Raji (cell line): ENCODE results near the gene TRIM75.

Experiments used
- POLR2A ChIP-seq: IDR thresholded peaks from 2 replicates; pipeline ENCODE4 v1.6.1; 2011; ENCODE audit warnings: low read depth, low read length, control low read depth; ENCODE audit not compliant: insufficient read depth

Gene TRIM75

GRCh38 chr4:165053645-165054044 is at the start of gene TRIM75:
Gene TRIM75 (plus strand): TSS chr4:165053866. CDS start chr4:165059148, 5,282 bp downstream.
- no peak for TF ChIP-seq POLR2A

- TF ChIP-seq POLR2A = no peak
Measured at GRCh38 chr4:165005352-165005925, 48.2 kb upstream of the TRIM75 start.

- no peak for TF ChIP-seq POLR2A
Measured at GRCh38 chr4:165006456-165006855, 47.2 kb upstream of the TRIM75 start.

- TF ChIP-seq POLR2A = no peak
Measured at GRCh38 chr4:165006886-165007285, 46.8 kb upstream of the TRIM75 start.

GRCh38 chr4:165009493-165010227 is 44.0 kb upstream of the TRIM75 start:
- TF ChIP-seq POLR2A = no peak

- TF ChIP-seq POLR2A = no peak
Measured at GRCh38 chr4:165010487-165010886, 43.2 kb upstream of the TRIM75 start.

GRCh38 chr4:165010991-165011390 is 42.7 kb upstream of the TRIM75 start:
- no peak for TF ChIP-seq POLR2A

GRCh38 chr4:165011403-165011802 is 42.3 kb upstream of the TRIM75 start:
- no peak for TF ChIP-seq POLR2A

DNA sequence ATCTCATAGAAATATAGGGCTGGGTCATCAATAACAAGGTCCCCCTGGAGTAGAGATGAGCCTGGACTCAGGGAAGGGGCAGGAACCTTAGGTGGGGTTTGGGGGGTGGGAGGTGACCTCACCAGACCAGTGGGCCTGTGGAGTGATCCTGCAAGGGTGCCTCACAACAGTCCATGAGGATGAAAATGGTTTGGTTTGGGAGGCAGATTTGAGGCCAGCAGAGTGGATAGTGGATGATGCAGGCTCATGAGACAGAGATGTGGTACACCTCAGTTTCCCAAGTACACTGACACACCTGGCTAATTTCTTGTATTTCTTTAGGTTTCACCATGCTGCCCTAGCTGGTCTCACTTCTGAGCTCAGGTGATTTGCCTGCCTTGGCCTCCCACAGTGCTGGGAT is 40.0 kb upstream of the TRIM75 start:
- no peak for TF ChIP-seq POLR2A

DNA sequence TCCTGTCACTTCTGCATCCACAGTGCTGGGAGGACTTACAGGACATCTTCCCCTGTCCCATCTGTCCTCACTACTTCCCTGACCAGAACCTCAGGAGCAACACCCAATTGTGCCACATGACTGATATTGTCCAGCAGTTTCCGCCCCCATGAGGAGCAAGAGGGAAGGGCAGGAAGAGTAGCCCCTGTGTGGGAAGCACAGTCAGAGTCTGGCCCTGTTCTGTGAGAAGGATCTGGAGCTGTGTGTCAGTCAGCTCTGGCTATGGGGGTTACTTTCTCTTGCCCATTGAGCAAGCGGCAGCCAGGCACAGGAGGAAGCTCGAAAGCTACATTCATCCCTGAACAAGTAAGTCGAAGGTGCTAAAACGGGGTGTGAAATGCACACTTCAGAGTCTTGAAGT is 36.7 kb upstream of the TRIM75 start:
- no peak for TF ChIP-seq POLR2A

DNA sequence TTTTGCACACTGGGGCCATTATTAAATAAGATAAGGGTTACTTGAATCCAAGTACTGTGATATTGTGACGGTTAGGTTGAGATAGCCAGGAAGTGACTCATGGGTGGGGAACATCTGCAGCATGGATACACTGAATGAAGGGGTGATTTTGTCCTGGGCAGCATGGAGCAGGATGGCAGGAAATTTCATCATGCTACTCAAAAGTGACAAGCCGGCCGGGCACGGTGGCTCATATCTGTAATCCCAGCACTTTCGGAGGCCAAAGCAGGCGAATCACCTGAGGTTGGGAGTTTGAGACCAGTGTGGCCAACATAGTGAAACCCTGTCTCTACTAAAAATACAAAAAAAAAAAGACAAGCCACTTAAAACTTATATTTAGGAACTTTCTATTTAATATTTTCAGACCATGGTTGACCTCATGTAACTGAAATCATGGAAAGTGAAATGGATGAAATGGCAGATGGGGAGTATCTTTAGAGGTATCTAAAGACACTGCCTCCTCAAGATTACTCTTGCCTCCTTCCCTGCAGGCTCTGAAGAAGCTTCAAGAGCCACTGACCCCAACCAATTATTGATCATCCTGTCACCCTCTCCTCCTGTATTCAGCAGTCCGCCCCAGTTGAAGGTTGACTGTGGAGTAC is 25.8 kb upstream of the TRIM75 start:
- no peak for TF ChIP-seq POLR2A

GRCh38 chr4:165031436-165032211 is 22.0 kb upstream of the TRIM75 start, which contains the start of gene TRIM60:
Gene TRIM60 (plus strand): TSS chr4:165031999. CDS start chr4:165040073, 8,074 bp downstream.
- TF ChIP-seq POLR2A = no peak

GRCh38 chr4:165048170-165048569 is 5.5 kb upstream of the TRIM75 start:
- TF ChIP-seq POLR2A = no peak

DNA sequence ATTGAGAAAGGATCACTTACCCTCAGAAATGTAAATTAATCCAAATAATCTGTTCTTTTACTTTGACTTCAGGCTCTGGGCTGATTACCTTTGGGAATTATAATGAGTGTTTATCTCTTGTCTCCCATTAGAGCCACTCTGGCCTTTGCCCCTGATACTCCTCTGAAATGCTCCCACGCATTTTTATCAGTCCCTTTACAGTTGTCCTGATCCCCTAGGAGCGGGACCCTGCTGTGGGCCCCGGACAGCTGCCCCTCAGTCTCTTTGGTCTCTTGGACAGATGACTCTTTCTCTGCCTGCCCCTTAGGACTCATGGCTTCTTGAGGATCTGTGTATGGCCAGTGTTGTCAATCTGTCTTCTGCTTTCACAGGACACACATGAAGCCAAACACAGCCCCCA is 1.0 kb upstream of the TRIM75 start:
- no peak for TF ChIP-seq POLR2A

DNA sequence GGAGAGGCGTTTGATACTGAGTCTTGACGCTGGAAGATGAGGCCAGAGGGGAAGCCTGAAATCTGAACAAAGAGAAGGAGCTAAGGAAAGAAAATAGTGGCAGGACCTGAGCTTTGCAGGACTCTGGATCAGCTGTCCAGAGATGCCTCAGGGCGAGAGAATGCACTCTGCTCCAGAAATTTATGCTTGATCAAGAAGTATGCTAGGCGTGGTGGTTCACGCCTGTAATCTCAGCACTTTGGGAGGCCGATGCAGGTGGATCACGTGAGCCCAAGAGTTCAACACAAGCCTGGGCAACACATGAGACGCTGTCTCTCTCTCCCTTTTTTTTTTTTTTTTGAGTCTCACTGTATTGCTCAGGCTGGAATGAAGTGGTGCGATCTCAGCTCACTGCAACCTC is 1.9 kb downstream of the TRIM75 start:
- no peak for TF ChIP-seq POLR2A
